T-helper 22 cell (primary cell): ENCODE data around the gene CCDC63.

ENCODE experiments used
- DNase-seq: peaks from one replicate; pipeline ENCODE4 v3.0.0-alpha.2; 2020; ENCODE audit warnings: low read depth

CCDC63 gene

GRCh38 chr12:110846615-110847566 lies at the start of gene CCDC63:
CCDC63 (plus strand) TSS chr12:110846987; CDS start chr12:110852955, 5,968 bp downstream.
- DNase-seq: no peak

- no peak for DNase-seq
These were observed 48.3 kb upstream of the CCDC63 start for GRCh38 chr12:110798461-110798860.

- no peak for DNase-seq
These were observed 44.3 kb upstream of the CCDC63 start for GRCh38 chr12:110802489-110802888.

- no peak for DNase-seq
These were observed 42.4 kb upstream of the CCDC63 start for GRCh38 chr12:110804406-110804805.

- no peak for DNase-seq
These were observed 39.1 kb upstream of the CCDC63 start for GRCh38 chr12:110807640-110808039.

- DNase-seq: no peak
These were observed 37.6 kb upstream of the CCDC63 start for GRCh38 chr12:110809149-110809548.

GRCh38 chr12:110811972-110812371 lies 34.8 kb upstream of the CCDC63 start:
- no peak for DNase-seq

GRCh38 chr12:110813285-110813684 lies 33.5 kb upstream of the CCDC63 start:
- DNase-seq: no peak

- no peak for DNase-seq
These were observed 33.0 kb upstream of the CCDC63 start for GRCh38 chr12:110813756-110814155.

- DNase-seq: no peak
These were observed 30.5 kb upstream of the CCDC63 start for GRCh38 chr12:110816248-110816647.

- DNase-seq: no peak
These were observed 30.0 kb upstream of the CCDC63 start for GRCh38 chr12:110816779-110817178.

GRCh38 chr12:110818511-110818910 lies 28.3 kb upstream of the CCDC63 start:
- DNase-seq: no peak

- no peak for DNase-seq
These were observed 27.6 kb upstream of the CCDC63 start for GRCh38 chr12:110819150-110819549.

- no peak for DNase-seq
These were observed 27.1 kb upstream of the CCDC63 start for GRCh38 chr12:110819646-110820045.

GRCh38 chr12:110821917-110822316 lies 24.9 kb upstream of the CCDC63 start:
- no peak for DNase-seq

GRCh38 chr12:110822821-110823415 lies 23.9 kb upstream of the CCDC63 start:
- no peak for DNase-seq

- DNase-seq: no peak
These were observed 22.4 kb upstream of the CCDC63 start for GRCh38 chr12:110824342-110824741.

- no peak for DNase-seq
These were observed 21.3 kb upstream of the CCDC63 start for GRCh38 chr12:110825530-110825929.

- DNase-seq: peak; percentile 40
These were observed 20.1 kb upstream of the CCDC63 start for GRCh38 chr12:110826592-110827200.

- DNase-seq: no peak
These were observed 17.5 kb upstream of the CCDC63 start for GRCh38 chr12:110829308-110829707.

GRCh38 chr12:110836291-110836690 lies 10.5 kb upstream of the CCDC63 start:
- no peak for DNase-seq

GRCh38 chr12:110841007-110841406 lies 5.8 kb upstream of the CCDC63 start:
- no peak for DNase-seq

- DNase-seq: no peak
These were observed 2.7 kb upstream of the CCDC63 start for GRCh38 chr12:110844131-110844530.
